ENCODE results near the gene NTN3.

Gene NTN3

DNA sequence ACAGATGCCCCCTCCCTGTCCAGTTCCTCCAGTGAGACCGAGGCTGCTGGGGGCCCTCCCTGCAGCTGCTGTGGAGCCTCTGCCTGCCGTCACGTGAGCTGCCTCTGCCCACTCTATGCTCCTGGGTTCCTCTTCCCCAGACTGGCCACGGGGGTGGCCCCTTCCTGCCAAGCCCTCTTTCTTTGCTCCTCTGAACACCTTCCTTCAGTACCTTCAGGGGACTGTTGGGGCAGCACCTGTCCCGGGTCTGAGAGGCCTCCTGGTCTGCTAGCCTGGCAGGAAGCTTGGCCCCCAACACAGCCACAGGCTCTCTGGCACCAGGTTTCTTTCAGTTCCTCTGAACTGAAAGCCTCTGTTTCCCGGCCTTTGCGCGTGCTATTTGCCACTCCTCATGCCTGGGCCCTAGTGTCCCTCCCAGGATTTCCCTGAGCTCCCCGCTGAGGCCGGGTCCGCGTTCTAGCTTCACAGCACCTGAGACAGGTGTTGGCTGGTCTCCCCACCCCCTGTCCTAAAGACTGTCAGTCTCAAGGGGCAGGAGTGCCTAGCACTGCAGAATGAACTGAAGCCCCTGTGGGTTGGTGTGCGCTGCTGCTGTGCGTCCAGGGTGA, 36.1 kb downstream of the NTN3 start:
- no peaks in the 10 kb centered on the region for H3K36me3 ChIP-seq (ENCODE audit: control insufficient read depth in 2 of 2, insufficient read depth in 2 of 2, low read length in 2 of 2)
- H3K4me1 ChIP-seq (ENCODE audit: control insufficient read depth in 2 of 2, insufficient read depth in 2 of 2, low read length in 2 of 2): peaks cover 2 to 5% of the 10 kb centered on the region in 2 donors
- no peaks in the 10 kb centered on the region for H3K27me3 ChIP-seq (ENCODE audit: control insufficient read depth in 2 of 2, insufficient read depth in 2 of 2, low read length in 2 of 2)
- H3K4me3 ChIP-seq (ENCODE audit: low read length in 2 of 2): no peak overlapping the region
- no peak overlapping the region for H3K9ac ChIP-seq (ENCODE audit: low read depth in 1 of 2, low read length in 2 of 2)
- H3K9me3 ChIP-seq (ENCODE audit: control insufficient read depth in 2 of 2, low read length in 2 of 2): no peaks in the 10 kb centered on the region
- H3K27ac ChIP-seq (ENCODE audit: low read depth in 2 of 2, low read length in 2 of 2): peak overlapping the region; percentile 61 to 63

DNA sequence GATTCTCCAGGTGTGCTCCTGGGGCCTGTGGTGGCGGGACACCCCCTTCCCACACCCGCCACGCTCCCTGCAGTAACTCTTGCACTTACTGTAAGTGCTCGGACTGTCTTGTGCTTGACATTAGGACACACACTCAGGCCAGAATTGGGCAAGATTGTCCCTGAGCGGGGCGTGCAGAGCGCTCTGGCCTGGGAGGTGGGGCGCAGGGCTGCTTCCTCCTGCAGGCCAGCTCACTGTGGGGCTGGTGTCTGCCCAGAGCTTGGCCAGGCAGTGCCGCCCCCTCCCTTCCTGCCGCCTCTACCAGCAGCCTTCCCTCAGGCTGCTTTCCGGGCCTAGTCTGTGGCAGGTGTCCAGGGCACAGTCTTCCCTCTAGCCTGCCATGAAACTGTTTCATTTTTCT, 36.6 kb downstream of the NTN3 start:
- H3K9ac ChIP-seq (ENCODE audit: low read depth in 1 of 2, low read length in 2 of 2): no peak overlapping the region
- H3K4me1 ChIP-seq (ENCODE audit: control insufficient read depth in 2 of 2, insufficient read depth in 2 of 2, low read length in 2 of 2): peaks cover 2 to 5% of the 10 kb centered on the region in 2 donors
- no peak overlapping the region for H3K4me3 ChIP-seq (ENCODE audit: low read length in 2 of 2)
- H3K27me3 ChIP-seq (ENCODE audit: control insufficient read depth in 2 of 2, insufficient read depth in 2 of 2, low read length in 2 of 2): no peaks in the 10 kb centered on the region
- peak overlapping the region; percentile 61 to 63 for H3K27ac ChIP-seq (ENCODE audit: low read depth in 2 of 2, low read length in 2 of 2)
- no peaks in the 10 kb centered on the region for H3K36me3 ChIP-seq (ENCODE audit: control insufficient read depth in 2 of 2, insufficient read depth in 2 of 2, low read length in 2 of 2)
- H3K9me3 ChIP-seq (ENCODE audit: control insufficient read depth in 2 of 2, low read length in 2 of 2): no peaks in the 10 kb centered on the region

DNA sequence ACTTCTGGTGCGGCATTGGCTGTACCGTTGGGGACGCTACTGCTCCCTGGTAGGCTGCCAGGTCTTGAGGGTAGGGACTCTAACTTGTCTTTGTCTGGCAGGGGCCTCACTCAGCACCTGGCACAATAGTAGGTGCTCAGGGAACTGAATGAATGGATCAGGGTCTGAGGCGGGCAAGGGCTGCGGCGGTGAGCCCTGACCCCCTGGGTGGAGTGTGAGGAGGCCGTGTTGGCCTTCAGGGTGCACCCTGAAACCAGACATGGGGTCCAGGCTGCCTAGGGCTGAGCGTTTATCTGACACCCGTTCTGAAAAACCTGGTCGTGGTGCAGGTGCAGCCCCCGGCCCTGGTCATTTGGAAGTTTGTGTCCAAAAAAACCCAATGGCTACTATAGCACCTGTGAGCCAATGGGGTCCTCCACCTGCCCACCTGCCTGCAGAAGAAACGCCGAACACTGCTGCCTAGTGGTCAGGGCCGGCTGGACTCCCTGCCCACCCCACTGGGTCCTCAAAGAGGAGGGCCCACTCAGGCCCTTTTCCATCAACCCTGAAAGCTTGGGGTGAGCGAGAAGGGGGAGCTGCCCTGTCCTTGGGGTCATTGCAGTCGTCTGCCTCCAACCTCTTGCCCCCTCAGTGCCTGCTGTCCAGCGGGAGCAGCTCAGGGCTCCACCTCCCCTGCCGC, 37.8 kb downstream of the NTN3 start:
- H3K27ac ChIP-seq (ENCODE audit: low read depth in 2 of 2, low read length in 2 of 2): no peak overlapping the region

DNA sequence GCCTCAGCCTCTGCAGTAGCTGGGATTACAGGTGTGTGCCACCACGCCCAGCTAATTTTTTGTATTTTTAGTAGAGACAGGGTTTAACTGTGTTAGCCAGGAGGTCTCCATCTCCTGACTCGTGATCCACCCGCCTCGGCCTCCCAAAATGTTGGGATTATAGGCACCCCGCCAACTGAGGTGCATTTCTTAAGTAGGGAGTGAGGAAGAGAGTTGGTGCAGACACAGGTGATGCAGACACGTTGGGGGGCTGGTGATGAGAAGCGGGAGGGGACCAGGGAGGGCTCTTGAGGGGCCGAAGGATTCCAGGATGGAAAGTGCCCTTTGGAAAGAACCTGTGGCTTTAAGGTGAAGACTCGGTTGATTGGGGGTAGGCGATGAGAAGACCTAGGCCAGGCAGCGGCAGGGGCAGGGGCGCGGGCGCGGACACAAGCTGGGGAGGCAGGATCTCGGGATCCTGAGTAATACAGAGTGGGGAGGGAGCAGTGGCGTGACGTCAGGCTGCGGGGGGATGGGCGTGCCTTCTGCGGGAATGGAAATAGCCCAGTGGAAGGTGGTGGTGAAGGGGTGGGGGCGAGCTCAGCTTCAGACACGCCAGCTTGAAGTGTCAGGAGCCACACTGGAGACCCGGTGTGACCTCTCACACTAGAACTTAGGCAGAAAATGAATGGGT, 40.2 kb downstream of the NTN3 start:
- Histone ChIP-seq H3K4me1 (ENCODE audit: control insufficient read depth in 2 of 2, insufficient read depth in 2 of 2, low read length in 2 of 2) (peaks cover 26 to 27% of the 10 kb centered on the region in 2 donors), H3K4me3 (ENCODE audit: low read length in 2 of 2) (no peak overlapping the region), H3K27me3 (ENCODE audit: control insufficient read depth in 2 of 2, insufficient read depth in 2 of 2, low read length in 2 of 2) (no peaks in the 10 kb centered on the region), H3K9ac (ENCODE audit: low read depth in 1 of 2, low read length in 2 of 2) (peak overlapping the region in 1 of 2 donors; percentile 3), H3K27ac (ENCODE audit: low read depth in 2 of 2, low read length in 2 of 2) (no peak overlapping the region), H3K9me3 (ENCODE audit: control insufficient read depth in 2 of 2, low read length in 2 of 2) (no peaks in the 10 kb centered on the region), H3K36me3 (ENCODE audit: control insufficient read depth in 2 of 2, insufficient read depth in 2 of 2, low read length in 2 of 2) (no peaks in the 10 kb centered on the region)

More for the DNA sequence above, 37.8 kb downstream of the NTN3 start:
- H3K36me3 ChIP-seq (ENCODE audit: control insufficient read depth in 2 of 2, insufficient read depth in 2 of 2, low read length in 2 of 2): no peaks in the 10 kb centered on the region
- H3K9ac ChIP-seq (ENCODE audit: low read depth in 1 of 2, low read length in 2 of 2): no peak overlapping the region
- no peaks in the 10 kb centered on the region for H3K27me3 ChIP-seq (ENCODE audit: control insufficient read depth in 2 of 2, insufficient read depth in 2 of 2, low read length in 2 of 2)
- H3K4me1 ChIP-seq (ENCODE audit: control insufficient read depth in 2 of 2, insufficient read depth in 2 of 2, low read length in 2 of 2): peaks cover 9 to 11% of the 10 kb centered on the region in 2 donors
- no peaks in the 10 kb centered on the region for H3K9me3 ChIP-seq (ENCODE audit: control insufficient read depth in 2 of 2, low read length in 2 of 2)
- H3K4me3 ChIP-seq (ENCODE audit: low read length in 2 of 2): no peak overlapping the region

DNA sequence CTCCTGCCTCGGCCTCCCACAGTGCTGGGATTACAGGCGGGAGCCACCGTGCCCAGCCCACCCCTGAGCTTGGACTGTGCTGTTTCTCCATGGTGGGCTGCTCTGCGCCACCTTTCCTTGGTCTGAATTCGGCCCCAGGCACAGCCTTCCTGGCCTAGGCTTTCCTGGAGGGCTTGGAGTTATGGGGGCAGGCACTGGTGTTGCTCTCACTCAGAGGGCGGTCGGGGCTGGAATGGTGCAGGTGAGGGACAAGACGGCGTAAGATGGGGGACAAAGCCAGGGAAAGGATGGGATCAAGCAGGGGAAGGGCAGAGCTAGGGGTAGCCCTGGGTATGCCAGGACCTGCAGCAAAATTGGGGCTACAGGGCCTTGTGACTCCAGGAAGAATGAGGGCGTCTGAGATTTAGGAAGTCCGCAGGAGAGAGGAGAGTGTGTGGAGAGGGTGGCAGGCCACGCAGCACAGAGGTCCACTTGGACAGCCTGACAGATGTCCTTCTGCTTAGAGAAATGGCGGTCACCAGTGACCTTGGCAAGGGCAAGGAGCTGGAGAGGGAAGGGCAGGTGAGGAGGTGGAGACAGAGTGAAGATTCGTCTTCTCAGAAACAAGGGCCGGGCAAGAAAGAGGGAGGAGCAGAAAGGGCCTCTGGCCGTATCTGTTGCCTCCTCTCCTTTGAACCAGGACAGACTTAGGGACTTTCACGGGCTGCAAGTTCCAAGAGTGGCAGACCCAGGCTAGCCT, 41.1 kb downstream of the NTN3 start:
- Histone ChIP-seq H3K27me3 (ENCODE audit: control insufficient read depth in 2 of 2, insufficient read depth in 2 of 2, low read length in 2 of 2) (no peaks in the 10 kb centered on the region), H3K36me3 (ENCODE audit: control insufficient read depth in 2 of 2, insufficient read depth in 2 of 2, low read length in 2 of 2) (no peaks in the 10 kb centered on the region), H3K4me3 (ENCODE audit: low read length in 2 of 2) (no peak overlapping the region), H3K9ac (ENCODE audit: low read depth in 1 of 2, low read length in 2 of 2) (no peak overlapping the region), H3K9me3 (ENCODE audit: control insufficient read depth in 2 of 2, low read length in 2 of 2) (no peaks in the 10 kb centered on the region), H3K27ac (ENCODE audit: low read depth in 2 of 2, low read length in 2 of 2) (peak overlapping the region in 1 of 2 donors; percentile 97), H3K4me1 (ENCODE audit: control insufficient read depth in 2 of 2, insufficient read depth in 2 of 2, low read length in 2 of 2) (peaks cover 35 to 36% of the 10 kb centered on the region in 2 donors)

DNA sequence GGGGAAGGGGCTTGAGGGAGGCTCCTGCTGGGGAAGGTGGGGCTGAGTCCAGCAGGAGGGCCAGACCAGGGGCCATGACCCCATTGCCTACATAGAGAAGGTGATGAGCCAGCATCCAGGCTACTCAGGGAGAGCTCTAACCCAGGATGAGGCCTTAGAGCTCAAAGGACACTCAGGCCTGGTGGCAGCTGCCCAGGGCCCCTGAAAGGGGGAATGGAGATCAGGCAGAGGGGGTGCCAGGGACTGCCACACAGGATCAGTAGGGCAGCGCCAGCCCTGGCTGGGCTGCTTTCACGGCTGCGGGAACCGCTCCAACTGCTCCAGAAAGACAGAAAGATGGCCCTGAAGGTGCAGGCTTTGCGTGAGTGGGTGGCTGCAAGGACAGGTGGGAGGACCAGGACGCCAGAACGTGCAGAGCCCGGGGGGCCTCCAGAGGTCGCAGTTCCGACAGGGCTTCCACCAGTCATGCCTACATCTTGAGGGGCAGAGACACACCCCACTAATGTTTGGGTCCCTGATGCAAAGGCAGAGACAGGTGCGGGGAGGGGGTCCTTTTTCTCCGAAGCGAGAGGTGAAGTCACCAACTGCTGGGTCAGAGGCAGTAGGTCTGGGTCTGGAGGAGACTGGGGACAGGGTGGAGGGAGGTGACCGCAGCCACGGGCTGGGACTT, 41.8 kb downstream of the NTN3 start:
- H3K27me3 ChIP-seq (ENCODE audit: control insufficient read depth in 2 of 2, insufficient read depth in 2 of 2, low read length in 2 of 2): no peaks in the 10 kb centered on the region
- H3K9ac ChIP-seq (ENCODE audit: low read depth in 1 of 2, low read length in 2 of 2): peak overlapping the region; percentile 41 to 85
- H3K4me1 ChIP-seq (ENCODE audit: control insufficient read depth in 2 of 2, insufficient read depth in 2 of 2, low read length in 2 of 2): peaks cover 39 to 40% of the 10 kb centered on the region in 2 donors
- H3K4me3 ChIP-seq (ENCODE audit: low read length in 2 of 2): peak overlapping the region; percentile 83 to 90
- no peaks in the 10 kb centered on the region for H3K36me3 ChIP-seq (ENCODE audit: control insufficient read depth in 2 of 2, insufficient read depth in 2 of 2, low read length in 2 of 2)
- no peaks in the 10 kb centered on the region for H3K9me3 ChIP-seq (ENCODE audit: control insufficient read depth in 2 of 2, low read length in 2 of 2)
- peak overlapping the region; percentile 97 to 98 for H3K27ac ChIP-seq (ENCODE audit: low read depth in 2 of 2, low read length in 2 of 2)

DNA sequence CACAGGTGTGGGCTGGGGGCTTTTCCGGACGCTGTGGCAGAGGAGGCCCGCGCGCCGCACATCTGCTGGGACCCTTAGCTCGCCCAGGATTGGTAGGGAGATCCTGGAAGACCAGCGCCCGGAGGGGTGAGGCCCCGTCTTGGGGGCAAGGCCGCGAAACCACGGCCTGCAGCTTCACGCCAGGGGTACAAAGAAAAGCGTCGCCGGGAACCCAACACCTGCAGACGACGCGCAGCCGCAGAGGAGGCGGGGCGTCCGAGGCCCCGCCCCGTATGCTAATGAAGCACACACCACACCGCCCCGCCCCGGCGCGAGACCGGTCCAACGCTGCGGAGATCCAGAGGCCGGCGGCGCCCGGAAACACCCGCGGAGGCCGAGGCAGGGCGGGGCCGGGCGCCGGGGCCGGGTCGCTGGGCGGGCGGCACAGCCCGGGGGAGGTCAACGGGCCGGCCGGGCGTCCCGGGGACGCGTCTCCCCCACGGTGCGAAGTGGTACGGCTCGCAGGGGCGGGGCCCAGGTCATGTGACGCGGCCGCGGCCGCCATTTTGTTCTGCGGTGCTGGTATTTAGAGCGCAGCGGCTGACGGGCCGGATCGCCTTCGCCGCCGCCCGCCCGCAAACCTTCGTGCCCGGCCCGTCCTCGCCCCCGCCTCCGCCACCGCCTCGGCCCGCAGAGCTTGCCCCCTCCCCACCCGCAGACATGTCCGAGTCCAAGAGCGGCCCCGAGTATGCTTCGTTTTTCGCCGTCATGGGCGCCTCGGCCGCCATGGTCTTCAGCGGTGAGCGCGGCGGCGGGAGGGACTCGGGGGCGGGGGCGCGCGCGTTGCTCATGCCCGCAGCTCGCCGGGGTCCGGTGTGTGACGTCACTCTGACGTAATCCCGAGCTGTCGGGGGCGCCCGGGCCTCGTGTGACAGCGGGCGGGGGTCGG, 42.6 kb downstream of the NTN3 start, which contains the start of gene ATP6V0C:
ATP6V0C (plus strand) TSS at position 548 of the 928 bp plus-strand sequence; CDS start at position 700, 152 bp downstream.
- peak within 1 kb of the TSS; percentile 97 to 98 for H3K27ac ChIP-seq (ENCODE audit: low read depth in 2 of 2, low read length in 2 of 2)
- no peaks in the 10 kb centered on the region for H3K9me3 ChIP-seq (ENCODE audit: control insufficient read depth in 2 of 2, low read length in 2 of 2)
- H3K36me3 ChIP-seq (ENCODE audit: control insufficient read depth in 2 of 2, insufficient read depth in 2 of 2, low read length in 2 of 2): no peaks in the 10 kb centered on the region
- H3K4me3 ChIP-seq (ENCODE audit: low read length in 2 of 2): peak within 1 kb of the TSS; percentile 83 to 90
- H3K4me1 ChIP-seq (ENCODE audit: control insufficient read depth in 2 of 2, insufficient read depth in 2 of 2, low read length in 2 of 2): peaks cover 47 to 48% of the 10 kb centered on the region in 2 donors
- H3K9ac ChIP-seq (ENCODE audit: low read depth in 1 of 2, low read length in 2 of 2): peak within 1 kb of the TSS; percentile 85 to 95
- H3K27me3 ChIP-seq (ENCODE audit: control insufficient read depth in 2 of 2, insufficient read depth in 2 of 2, low read length in 2 of 2): no peaks in the 10 kb centered on the region

DNA sequence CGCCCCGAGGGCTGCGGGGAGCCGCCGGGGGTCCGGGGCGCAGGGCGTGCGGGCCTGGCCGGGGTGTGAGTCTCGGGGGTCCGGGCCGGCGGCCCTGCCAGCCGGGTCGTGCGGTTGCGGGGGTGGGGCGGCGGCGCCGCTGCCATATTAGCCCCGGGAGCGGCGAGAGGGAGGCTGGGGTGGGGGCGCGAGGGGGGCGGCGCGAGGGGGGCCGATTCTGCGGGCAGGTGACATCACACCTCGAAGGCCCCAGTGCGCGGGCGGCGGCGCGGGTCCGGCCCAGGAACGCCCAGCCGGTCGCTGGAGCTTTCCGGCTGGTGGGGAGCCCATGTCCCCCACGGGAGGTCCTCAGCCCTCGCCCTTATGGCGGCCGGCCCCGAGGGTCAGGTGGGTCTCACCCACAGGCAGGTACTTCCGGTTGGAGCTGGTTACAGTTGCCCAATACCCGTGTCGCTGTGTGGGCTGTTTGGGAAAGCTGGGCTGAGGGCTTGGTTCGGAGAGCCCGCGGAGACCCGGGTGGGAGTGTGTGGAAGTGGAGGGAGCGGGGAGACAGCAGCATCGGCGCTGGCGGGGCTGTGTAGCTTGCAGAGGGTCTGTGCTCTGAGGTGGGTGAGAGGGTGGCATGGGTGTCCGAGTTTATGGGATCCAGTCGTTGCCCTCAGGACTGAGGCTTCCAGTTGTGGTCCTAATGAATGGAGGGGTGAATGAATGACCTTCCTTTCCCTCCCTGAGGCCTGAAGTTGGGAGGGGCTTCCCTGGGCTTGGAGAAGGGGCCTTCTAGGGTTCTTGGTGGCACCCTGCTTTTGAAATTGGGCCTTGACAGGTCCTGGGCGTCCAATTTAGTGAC, 43.5 kb downstream of the NTN3 start:
- Histone ChIP-seq H3K27me3 (ENCODE audit: control insufficient read depth in 2 of 2, insufficient read depth in 2 of 2, low read length in 2 of 2) (no peaks in the 10 kb centered on the region), H3K4me3 (ENCODE audit: low read length in 2 of 2) (peak overlapping the region; percentile 83 to 90), H3K27ac (ENCODE audit: low read depth in 2 of 2, low read length in 2 of 2) (peak overlapping the region; percentile 97 to 98), H3K9ac (ENCODE audit: low read depth in 1 of 2, low read length in 2 of 2) (peak overlapping the region; percentile 85 to 95), H3K4me1 (ENCODE audit: control insufficient read depth in 2 of 2, insufficient read depth in 2 of 2, low read length in 2 of 2) (peaks cover 55 to 56% of the 10 kb centered on the region in 2 donors), H3K9me3 (ENCODE audit: control insufficient read depth in 2 of 2, low read length in 2 of 2) (no peaks in the 10 kb centered on the region), H3K36me3 (ENCODE audit: control insufficient read depth in 2 of 2, insufficient read depth in 2 of 2, low read length in 2 of 2) (peaks cover 0 to 4% of the 10 kb centered on the region in 2 donors)

Data from mucosa of rectum (tissue), 2 donors.